ENCODE measurements around the gene ZNF830.
A peak's percentile ranks its signal among the peaks of the same experiment; 100 is the strongest.
"Not testable (repeated sequence)": the region's sequence is repeated elsewhere in the genome, so short reads cannot be mapped to it uniquely, and the experiment has no call there.

Gene ZNF830
- 31.0 to 36.6 (median 35.0) reads per million in 3 donors for total RNA-seq

- Histone ChIP-seq H3K4me3 (ENCODE audit: insufficient read depth, low read depth, low read length, poor library complexity, severe bottlenecking) (peak within 1 kb of the TSS; percentile 96), H3K9me3 (ENCODE audit: control insufficient read depth, low read length) (no peaks in the 10 kb centered on the region), H3K27me3 (replicated peaks; ENCODE audit: control insufficient read depth, insufficient read depth, low read length, poor library complexity, severe bottlenecking) (no peaks in the 10 kb centered on the region), H3K36me3 (ENCODE audit: control insufficient read depth, insufficient read depth, low read length) (peaks cover 8% of the 10 kb centered on the region), H3K27ac (ENCODE audit: insufficient read depth, low read length, poor library complexity, severe bottlenecking) (peak within 1 kb of the TSS; percentile 92), H3K4me1 (ENCODE audit: control insufficient read depth, insufficient read depth, low read length, poor library complexity, severe bottlenecking) (peaks cover 18% of the 10 kb centered on the region)
- DNase-seq, result peak; percentile 81 to 88 (median 84)
These were observed at the start of gene ZNF830, which contains the start of gene CCT6B for GRCh38 chr17:34961093-34961911. Gene ZNF830 (plus strand): TSS chr17:34961540. CDS start chr17:34961567, 27 bp downstream. Gene CCT6B (minus strand): TSS chr17:34961460. CDS start chr17:34961393, 67 bp downstream.

GRCh38 chr17:34913001-34913400 lies 48.3 kb upstream of the ZNF830 start:
- Histone ChIP-seq H3K4me1 (ENCODE audit: control insufficient read depth, insufficient read depth, low read length, poor library complexity, severe bottlenecking) (no peaks in the 10 kb centered on the region), H3K27me3 (replicated peaks; ENCODE audit: control insufficient read depth, insufficient read depth, low read length, poor library complexity, severe bottlenecking) (no peaks in the 10 kb centered on the region), H3K27ac (ENCODE audit: insufficient read depth, low read length, poor library complexity, severe bottlenecking) (no peak overlapping the region), H3K36me3 (ENCODE audit: control insufficient read depth, insufficient read depth, low read length) (no peaks in the 10 kb centered on the region), H3K9me3 (ENCODE audit: control insufficient read depth, low read length) (no peaks in the 10 kb centered on the region), H3K4me3 (ENCODE audit: insufficient read depth, low read depth, low read length, poor library complexity, severe bottlenecking) (no peak overlapping the region)
- DNase-seq, result no peak

- no peak for DNase-seq
- no peaks in the 10 kb centered on the region for H3K27me3 ChIP-seq (replicated peaks; ENCODE audit: control insufficient read depth, insufficient read depth, low read length, poor library complexity, severe bottlenecking)
- H3K36me3 ChIP-seq (ENCODE audit: control insufficient read depth, insufficient read depth, low read length), result no peaks in the 10 kb centered on the region
- H3K4me3 ChIP-seq (ENCODE audit: insufficient read depth, low read depth, low read length, poor library complexity, severe bottlenecking), result no peak overlapping the region
- H3K9me3 ChIP-seq (ENCODE audit: control insufficient read depth, low read length), result no peaks in the 10 kb centered on the region
- no peak overlapping the region for H3K27ac ChIP-seq (ENCODE audit: insufficient read depth, low read length, poor library complexity, severe bottlenecking)
- no peaks in the 10 kb centered on the region for H3K4me1 ChIP-seq (ENCODE audit: control insufficient read depth, insufficient read depth, low read length, poor library complexity, severe bottlenecking)
These were observed 45.2 kb upstream of the ZNF830 start for GRCh38 chr17:34916120-34916519.

GRCh38 chr17:34917381-34917780 lies 44.0 kb upstream of the ZNF830 start:
- Histone ChIP-seq H3K27ac (ENCODE audit: insufficient read depth, low read length, poor library complexity, severe bottlenecking) (no peak overlapping the region), H3K27me3 (replicated peaks; ENCODE audit: control insufficient read depth, insufficient read depth, low read length, poor library complexity, severe bottlenecking) (no peaks in the 10 kb centered on the region), H3K4me3 (ENCODE audit: insufficient read depth, low read depth, low read length, poor library complexity, severe bottlenecking) (no peak overlapping the region), H3K4me1 (ENCODE audit: control insufficient read depth, insufficient read depth, low read length, poor library complexity, severe bottlenecking) (no peaks in the 10 kb centered on the region), H3K36me3 (ENCODE audit: control insufficient read depth, insufficient read depth, low read length) (no peaks in the 10 kb centered on the region), H3K9me3 (ENCODE audit: control insufficient read depth, low read length) (no peaks in the 10 kb centered on the region)
- no peak for DNase-seq

- no peak for DNase-seq
- H3K36me3 ChIP-seq (ENCODE audit: control insufficient read depth, insufficient read depth, low read length), result no peaks in the 10 kb centered on the region
- no peaks in the 10 kb centered on the region for H3K27me3 ChIP-seq (replicated peaks; ENCODE audit: control insufficient read depth, insufficient read depth, low read length, poor library complexity, severe bottlenecking)
- no peaks in the 10 kb centered on the region for H3K4me1 ChIP-seq (ENCODE audit: control insufficient read depth, insufficient read depth, low read length, poor library complexity, severe bottlenecking)
- H3K4me3 ChIP-seq (ENCODE audit: insufficient read depth, low read depth, low read length, poor library complexity, severe bottlenecking), result no peak overlapping the region
- H3K27ac ChIP-seq (ENCODE audit: insufficient read depth, low read length, poor library complexity, severe bottlenecking), result no peak overlapping the region
- no peaks in the 10 kb centered on the region for H3K9me3 ChIP-seq (ENCODE audit: control insufficient read depth, low read length)
These were observed 40.7 kb upstream of the ZNF830 start for GRCh38 chr17:34920676-34921075.

GRCh38 chr17:34926661-34927060 lies 34.7 kb upstream of the ZNF830 start:
- Histone ChIP-seq H3K4me1 (ENCODE audit: control insufficient read depth, insufficient read depth, low read length, poor library complexity, severe bottlenecking) (no peaks in the 10 kb centered on the region), H3K27ac (ENCODE audit: insufficient read depth, low read length, poor library complexity, severe bottlenecking) (no peak overlapping the region), H3K4me3 (ENCODE audit: insufficient read depth, low read depth, low read length, poor library complexity, severe bottlenecking) (no peak overlapping the region), H3K27me3 (replicated peaks; ENCODE audit: control insufficient read depth, insufficient read depth, low read length, poor library complexity, severe bottlenecking) (no peaks in the 10 kb centered on the region), H3K9me3 (ENCODE audit: control insufficient read depth, low read length) (no peaks in the 10 kb centered on the region), H3K36me3 (ENCODE audit: control insufficient read depth, insufficient read depth, low read length) (no peaks in the 10 kb centered on the region)
- DNase-seq, result no peak

GRCh38 chr17:34930283-34930682 lies 31.1 kb upstream of the ZNF830 start:
- Histone ChIP-seq H3K4me3 (ENCODE audit: insufficient read depth, low read depth, low read length, poor library complexity, severe bottlenecking) (no peak overlapping the region), H3K4me1 (ENCODE audit: control insufficient read depth, insufficient read depth, low read length, poor library complexity, severe bottlenecking) (no peaks in the 10 kb centered on the region), H3K27me3 (replicated peaks; ENCODE audit: control insufficient read depth, insufficient read depth, low read length, poor library complexity, severe bottlenecking) (no peaks in the 10 kb centered on the region), H3K36me3 (ENCODE audit: control insufficient read depth, insufficient read depth, low read length) (no peaks in the 10 kb centered on the region), H3K9me3 (ENCODE audit: control insufficient read depth, low read length) (no peaks in the 10 kb centered on the region), H3K27ac (ENCODE audit: insufficient read depth, low read length, poor library complexity, severe bottlenecking) (no peak overlapping the region)
- DNase-seq, result no peak

GRCh38 chr17:34950780-34951179 lies 10.6 kb upstream of the ZNF830 start:
- H3K4me3 ChIP-seq (ENCODE audit: insufficient read depth, low read depth, low read length, poor library complexity, severe bottlenecking); DNase-seq; H3K27me3 ChIP-seq (replicated peaks; ENCODE audit: control insufficient read depth, insufficient read depth, low read length, poor library complexity, severe bottlenecking); H3K27ac ChIP-seq (ENCODE audit: insufficient read depth, low read length, poor library complexity, severe bottlenecking); H3K9me3 ChIP-seq (ENCODE audit: control insufficient read depth, low read length); H3K4me1 ChIP-seq (ENCODE audit: control insufficient read depth, insufficient read depth, low read length, poor library complexity, severe bottlenecking); H3K36me3 ChIP-seq (ENCODE audit: control insufficient read depth, insufficient read depth, low read length): not testable (repeated sequence)

- no peak overlapping the region for H3K27ac ChIP-seq (ENCODE audit: insufficient read depth, low read length, poor library complexity, severe bottlenecking)
- H3K4me3 ChIP-seq (ENCODE audit: insufficient read depth, low read depth, low read length, poor library complexity, severe bottlenecking), result no peak overlapping the region
- no peaks in the 10 kb centered on the region for H3K9me3 ChIP-seq (ENCODE audit: control insufficient read depth, low read length)
- H3K36me3 ChIP-seq (ENCODE audit: control insufficient read depth, insufficient read depth, low read length), result peaks cover 3% of the 10 kb centered on the region
- no peaks in the 10 kb centered on the region for H3K27me3 ChIP-seq (replicated peaks; ENCODE audit: control insufficient read depth, insufficient read depth, low read length, poor library complexity, severe bottlenecking)
- no peak for DNase-seq
- H3K4me1 ChIP-seq (ENCODE audit: control insufficient read depth, insufficient read depth, low read length, poor library complexity, severe bottlenecking), result peaks cover 18% of the 10 kb centered on the region
These were observed 2.9 kb upstream of the ZNF830 start for GRCh38 chr17:34958438-34958837.

GRCh38 chr17:34974179-34974578 lies 12.8 kb downstream of the ZNF830 start:
- Histone ChIP-seq H3K4me1 (ENCODE audit: control insufficient read depth, insufficient read depth, low read length, poor library complexity, severe bottlenecking) (no peaks in the 10 kb centered on the region), H3K27me3 (replicated peaks; ENCODE audit: control insufficient read depth, insufficient read depth, low read length, poor library complexity, severe bottlenecking) (no peaks in the 10 kb centered on the region), H3K27ac (ENCODE audit: insufficient read depth, low read length, poor library complexity, severe bottlenecking) (no peak overlapping the region), H3K36me3 (ENCODE audit: control insufficient read depth, insufficient read depth, low read length) (no peaks in the 10 kb centered on the region), H3K4me3 (ENCODE audit: insufficient read depth, low read depth, low read length, poor library complexity, severe bottlenecking) (no peak overlapping the region), H3K9me3 (ENCODE audit: control insufficient read depth, low read length) (no peaks in the 10 kb centered on the region)
- DNase-seq, result no peak
